G401 (cell line): ENCODE results near the gene CDC37L1. TPM values are rescaled to one million over a fixed set of nuclear protein-coding genes. Genes with fewer than 3 reads are reported as not detected.
A peak's percentile ranks its signal among the peaks of the same experiment; 100 is the strongest.
"Not testable (repeated sequence)": the region's sequence is repeated elsewhere in the genome, so short reads cannot be mapped to it uniquely, and the experiment has no call there.

Experiments used
- DNase-seq: peaks from one replicate; pipeline ENCODE4 v3.0.0-alpha.2; 2015; ENCODE audit warnings: low spot score
- in situ Hi-C: cut with HindIII; loops from 2 replicates; pipeline ENCODE4 v1.10.0; 2016; ENCODE audit warnings: low sequenced_read_pairs, mixed read lengths
- total RNA-seq: library from RNA; depleted of rRNA; stranded (reverse); fragments of >200 nt; shearing (Covaris generic); gene quantifications from 2 replicates; pipeline ENCODE4 v1.2.3, GENCODE V29; 2014; rRNA removed

CDC37L1 gene
- 10.7 and 20.7 TPM in 2 replicates for total RNA-seq

GRCh38 chr9:4679268-4680172, at the start of gene CDC37L1:
CDC37L1 (plus strand) TSS chr9:4679569; CDS start chr9:4679768, 199 bp downstream.
- in situ Hi-C loops, result no loop called here
- peak; percentile 97 for DNase-seq

GRCh38 chr9:4630836-4631235, 48.5 kb upstream of the CDC37L1 start:
- no peak for DNase-seq
- in situ Hi-C loops, result no loop called here

- in situ Hi-C loops, result no loop called here
Observed at GRCh38 chr9:4638968-4639367, 40.4 kb upstream of the CDC37L1 start.

GRCh38 chr9:4639420-4639819, 39.9 kb upstream of the CDC37L1 start:
- in situ Hi-C loops, result no loop called here

More at GRCh38 chr9:4638968-4639367, 40.4 kb upstream of the CDC37L1 start:
- DNase-seq, result no peak

GRCh38 chr9:4640027-4640426, 39.3 kb upstream of the CDC37L1 start:
- in situ Hi-C loops, result no loop called here
- DNase-seq, result peak; percentile 14

More at GRCh38 chr9:4639420-4639819, 39.9 kb upstream of the CDC37L1 start:
- DNase-seq, result no peak

- DNase-seq, result no peak
- in situ Hi-C loops, result no loop called here
Observed at GRCh38 chr9:4642351-4642750, 37.0 kb upstream of the CDC37L1 start.

- DNase-seq, result no peak
- in situ Hi-C loops, result no loop called here
Observed at GRCh38 chr9:4654084-4654483, 25.3 kb upstream of the CDC37L1 start.

GRCh38 chr9:4654538-4654937, 24.8 kb upstream of the CDC37L1 start:
- peak; percentile 37 for DNase-seq
- in situ Hi-C loops, result no loop called here

- in situ Hi-C loops, DNase-seq: not testable (repeated sequence)
Observed at GRCh38 chr9:4656196-4656595, 23.2 kb upstream of the CDC37L1 start.

- in situ Hi-C loops, result no loop called here
- no peak for DNase-seq
Observed at GRCh38 chr9:4656621-4657020, 22.7 kb upstream of the CDC37L1 start.

- DNase-seq, result no peak
- in situ Hi-C loops, result no loop called here
Observed at GRCh38 chr9:4657426-4658159, 21.8 kb upstream of the CDC37L1 start.

GRCh38 chr9:4660665-4661064, 18.7 kb upstream of the CDC37L1 start:
- DNase-seq, in situ Hi-C loops: not testable (repeated sequence)

- no peak for DNase-seq
Observed at GRCh38 chr9:4661165-4661564, 18.2 kb upstream of the CDC37L1 start.

GRCh38 chr9:4661611-4662010, 17.8 kb upstream of the CDC37L1 start:
- in situ Hi-C loops, result no loop called here

More at GRCh38 chr9:4661165-4661564, 18.2 kb upstream of the CDC37L1 start:
- in situ Hi-C loops, result no loop called here

GRCh38 chr9:4662108-4662988, 17.0 kb upstream of the CDC37L1 start, which contains the start of gene PLPP6:
PLPP6 (plus strand) TSS chr9:4662294; CDS start chr9:4662376, 82 bp downstream.
- in situ Hi-C loops, result no loop called here
- DNase-seq, result peak; percentile 96

More at GRCh38 chr9:4661611-4662010, 17.8 kb upstream of the CDC37L1 start:
- DNase-seq, result peak; percentile 48

GRCh38 chr9:4662989-4663792, 16.2 kb upstream of the CDC37L1 start:
- in situ Hi-C loops, result no loop called here
- DNase-seq, result no peak

- peak; percentile 29 for DNase-seq
- in situ Hi-C loops, result no loop called here
Observed at GRCh38 chr9:4663956-4664355, 15.4 kb upstream of the CDC37L1 start.

- peak; percentile 47 for DNase-seq
- in situ Hi-C loops, result no loop called here
Observed at GRCh38 chr9:4665357-4665756, 14.0 kb upstream of the CDC37L1 start.
